ENCODE data around the gene IFT122.
A peak's percentile ranks its signal among the peaks of the same experiment; 100 is the strongest.

The IFT122 gene

GRCh38 chr3:129442486-129442885 is 2.5 kb downstream of the IFT122 start:
- DNase-seq: no peak

GRCh38 chr3:129442947-129443346 is 2.9 kb downstream of the IFT122 start:
- no peak for DNase-seq

- DNase-seq: no peak
These were observed 5.4 kb downstream of the IFT122 start for GRCh38 chr3:129445471-129445870.

GRCh38 chr3:129446926-129447325 is 6.9 kb downstream of the IFT122 start:
- DNase-seq: no peak

- DNase-seq: no peak
These were observed 8.3 kb downstream of the IFT122 start for GRCh38 chr3:129448186-129448895.

GRCh38 chr3:129449279-129450115 is 9.5 kb downstream of the IFT122 start:
- DNase-seq: no peak

GRCh38 chr3:129453732-129454131 is 13.7 kb downstream of the IFT122 start:
- no peak for DNase-seq

GRCh38 chr3:129460155-129460554 is 20.1 kb downstream of the IFT122 start:
- DNase-seq: no peak

- no peak for DNase-seq
These were observed 20.5 kb downstream of the IFT122 start for GRCh38 chr3:129460572-129460971.

- peak; percentile 37 for DNase-seq
These were observed 21.0 kb downstream of the IFT122 start for GRCh38 chr3:129461022-129461421.

GRCh38 chr3:129461461-129462146 is 21.6 kb downstream of the IFT122 start:
- DNase-seq: peak; percentile 78

GRCh38 chr3:129462361-129462968 is 22.4 kb downstream of the IFT122 start:
- no peak for DNase-seq

- no peak for DNase-seq
These were observed 23.1 kb downstream of the IFT122 start for GRCh38 chr3:129463094-129463493.

GRCh38 chr3:129463716-129464115 is 23.7 kb downstream of the IFT122 start:
- DNase-seq: no peak

GRCh38 chr3:129467932-129468331 is 27.9 kb downstream of the IFT122 start:
- no peak for DNase-seq

GRCh38 chr3:129469026-129469425 is 29.0 kb downstream of the IFT122 start:
- DNase-seq: no peak

- DNase-seq: no peak
These were observed 30.8 kb downstream of the IFT122 start for GRCh38 chr3:129470861-129471260.

GRCh38 chr3:129473067-129473768 is 33.2 kb downstream of the IFT122 start:
- no peak for DNase-seq

- no peak for DNase-seq
These were observed 33.7 kb downstream of the IFT122 start for GRCh38 chr3:129473769-129474152.

- no peak for DNase-seq
These were observed 35.2 kb downstream of the IFT122 start for GRCh38 chr3:129474984-129475804.

- no peak for DNase-seq
These were observed 35.8 kb downstream of the IFT122 start for GRCh38 chr3:129475863-129476262.

- no peak for DNase-seq
These were observed 36.6 kb downstream of the IFT122 start for GRCh38 chr3:129476586-129476985.
